H1 (cell line): ENCODE data around the gene TMC3. TPM values are rescaled to one million over a fixed set of nuclear protein-coding genes. Genes with fewer than 3 reads are reported as not detected.

Experiments used
- ATF3 ChIP-seq: IDR thresholded peaks from 2 replicates; pipeline ENCODE4 v1.6.1; 2011; ENCODE audit warnings: low read depth, mild to moderate bottlenecking, low read length; ENCODE audit not compliant: insufficient read depth
- EZH2 ChIP-seq: fragments of 200-600 bp; sonication (generic); IDR thresholded peaks from 2 replicates; pipeline ENCODE4 v1.7.1; 2012; ENCODE audit warnings: low read depth, mild to moderate bottlenecking, moderate library complexity, low read length, inconsistent platforms; ENCODE audit not compliant: severe bottlenecking
- FOSL1 ChIP-seq: IDR thresholded peaks from 2 replicates; pipeline ENCODE4 v1.6.1; 2011; ENCODE audit warnings: mild to moderate bottlenecking, low read depth, low read length, moderate library complexity; ENCODE audit not compliant: insufficient read depth
- KDM1A ChIP-seq: fragments of 200-600, 300-600 bp; sonication (generic); IDR thresholded peaks from 2 replicates; pipeline ENCODE4 v1.7.1; 2016; ENCODE audit warnings: mild to moderate bottlenecking, low read length, borderline replicate concordance
- polyA plus RNA-seq, 7 experiments: library from polyadenylated mRNA; depleted of rRNA in 3 of 7; stranded (reverse) in 5 of 7; unstranded in 2 of 7; fragments of >200 nt in 5 of 7; fragments of 200-250 nt in 2 of 7; gene quantifications; 1 replicate in 5 of 7; 2 replicates in 1 of 7; 4 replicates in 1 of 7; pipeline versions ENCODE4 v1.2.1 to v1.2.3, GENCODE V29; 2011 to 2013; ENCODE audit warnings: missing spikeins in 2 of 7, mixed read lengths in 2 of 7
- total RNA-seq: library from RNA; stranded (reverse); fragmentation: NEBNext Ultra II Directional; extraction: Animal tissue kit (Norgen Biotek cat#: 25700); gene quantifications from 2 replicates; pipeline ENCODE4 v1.2.1, GENCODE V29; 2021
- TF ChIP-seq, protein P1 (sequence below): fragments of 300-600 bp; sonication (generic); IDR thresholded peaks from 2 replicates; pipeline ENCODE4 v1.7.1; 2012; ENCODE audit warnings: low read length, moderate library complexity, mild to moderate bottlenecking, inconsistent platforms; ENCODE audit not compliant: insufficient replicate concordance

TMC3 gene
- total and polyA plus RNA-seq, 2 of the 8 experiments (the other 6 are each of a cell fraction or from before 2014, with no cell fraction given), result not detected

DNA sequence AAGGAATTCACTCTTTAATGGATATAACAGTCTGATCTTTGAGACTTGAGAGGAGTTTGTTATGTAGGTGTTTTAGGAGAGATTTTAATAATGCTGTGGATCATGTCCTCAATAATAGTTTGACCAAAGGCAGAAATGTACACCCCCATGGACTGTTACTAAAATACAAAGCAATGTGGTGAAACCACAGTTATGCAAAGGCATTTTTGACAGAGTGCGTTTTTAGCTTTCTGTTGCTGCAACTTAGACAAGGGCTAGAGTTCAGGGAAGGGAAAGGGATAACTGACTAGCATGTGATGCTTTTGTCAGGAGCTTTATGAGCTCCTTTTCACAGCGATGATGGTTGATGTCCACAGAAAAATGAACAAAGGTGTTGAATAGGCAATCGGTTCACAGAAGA lies 46.5 kb downstream of the TMC3 start (continued):
- TF ChIP-seq, protein P1, sequence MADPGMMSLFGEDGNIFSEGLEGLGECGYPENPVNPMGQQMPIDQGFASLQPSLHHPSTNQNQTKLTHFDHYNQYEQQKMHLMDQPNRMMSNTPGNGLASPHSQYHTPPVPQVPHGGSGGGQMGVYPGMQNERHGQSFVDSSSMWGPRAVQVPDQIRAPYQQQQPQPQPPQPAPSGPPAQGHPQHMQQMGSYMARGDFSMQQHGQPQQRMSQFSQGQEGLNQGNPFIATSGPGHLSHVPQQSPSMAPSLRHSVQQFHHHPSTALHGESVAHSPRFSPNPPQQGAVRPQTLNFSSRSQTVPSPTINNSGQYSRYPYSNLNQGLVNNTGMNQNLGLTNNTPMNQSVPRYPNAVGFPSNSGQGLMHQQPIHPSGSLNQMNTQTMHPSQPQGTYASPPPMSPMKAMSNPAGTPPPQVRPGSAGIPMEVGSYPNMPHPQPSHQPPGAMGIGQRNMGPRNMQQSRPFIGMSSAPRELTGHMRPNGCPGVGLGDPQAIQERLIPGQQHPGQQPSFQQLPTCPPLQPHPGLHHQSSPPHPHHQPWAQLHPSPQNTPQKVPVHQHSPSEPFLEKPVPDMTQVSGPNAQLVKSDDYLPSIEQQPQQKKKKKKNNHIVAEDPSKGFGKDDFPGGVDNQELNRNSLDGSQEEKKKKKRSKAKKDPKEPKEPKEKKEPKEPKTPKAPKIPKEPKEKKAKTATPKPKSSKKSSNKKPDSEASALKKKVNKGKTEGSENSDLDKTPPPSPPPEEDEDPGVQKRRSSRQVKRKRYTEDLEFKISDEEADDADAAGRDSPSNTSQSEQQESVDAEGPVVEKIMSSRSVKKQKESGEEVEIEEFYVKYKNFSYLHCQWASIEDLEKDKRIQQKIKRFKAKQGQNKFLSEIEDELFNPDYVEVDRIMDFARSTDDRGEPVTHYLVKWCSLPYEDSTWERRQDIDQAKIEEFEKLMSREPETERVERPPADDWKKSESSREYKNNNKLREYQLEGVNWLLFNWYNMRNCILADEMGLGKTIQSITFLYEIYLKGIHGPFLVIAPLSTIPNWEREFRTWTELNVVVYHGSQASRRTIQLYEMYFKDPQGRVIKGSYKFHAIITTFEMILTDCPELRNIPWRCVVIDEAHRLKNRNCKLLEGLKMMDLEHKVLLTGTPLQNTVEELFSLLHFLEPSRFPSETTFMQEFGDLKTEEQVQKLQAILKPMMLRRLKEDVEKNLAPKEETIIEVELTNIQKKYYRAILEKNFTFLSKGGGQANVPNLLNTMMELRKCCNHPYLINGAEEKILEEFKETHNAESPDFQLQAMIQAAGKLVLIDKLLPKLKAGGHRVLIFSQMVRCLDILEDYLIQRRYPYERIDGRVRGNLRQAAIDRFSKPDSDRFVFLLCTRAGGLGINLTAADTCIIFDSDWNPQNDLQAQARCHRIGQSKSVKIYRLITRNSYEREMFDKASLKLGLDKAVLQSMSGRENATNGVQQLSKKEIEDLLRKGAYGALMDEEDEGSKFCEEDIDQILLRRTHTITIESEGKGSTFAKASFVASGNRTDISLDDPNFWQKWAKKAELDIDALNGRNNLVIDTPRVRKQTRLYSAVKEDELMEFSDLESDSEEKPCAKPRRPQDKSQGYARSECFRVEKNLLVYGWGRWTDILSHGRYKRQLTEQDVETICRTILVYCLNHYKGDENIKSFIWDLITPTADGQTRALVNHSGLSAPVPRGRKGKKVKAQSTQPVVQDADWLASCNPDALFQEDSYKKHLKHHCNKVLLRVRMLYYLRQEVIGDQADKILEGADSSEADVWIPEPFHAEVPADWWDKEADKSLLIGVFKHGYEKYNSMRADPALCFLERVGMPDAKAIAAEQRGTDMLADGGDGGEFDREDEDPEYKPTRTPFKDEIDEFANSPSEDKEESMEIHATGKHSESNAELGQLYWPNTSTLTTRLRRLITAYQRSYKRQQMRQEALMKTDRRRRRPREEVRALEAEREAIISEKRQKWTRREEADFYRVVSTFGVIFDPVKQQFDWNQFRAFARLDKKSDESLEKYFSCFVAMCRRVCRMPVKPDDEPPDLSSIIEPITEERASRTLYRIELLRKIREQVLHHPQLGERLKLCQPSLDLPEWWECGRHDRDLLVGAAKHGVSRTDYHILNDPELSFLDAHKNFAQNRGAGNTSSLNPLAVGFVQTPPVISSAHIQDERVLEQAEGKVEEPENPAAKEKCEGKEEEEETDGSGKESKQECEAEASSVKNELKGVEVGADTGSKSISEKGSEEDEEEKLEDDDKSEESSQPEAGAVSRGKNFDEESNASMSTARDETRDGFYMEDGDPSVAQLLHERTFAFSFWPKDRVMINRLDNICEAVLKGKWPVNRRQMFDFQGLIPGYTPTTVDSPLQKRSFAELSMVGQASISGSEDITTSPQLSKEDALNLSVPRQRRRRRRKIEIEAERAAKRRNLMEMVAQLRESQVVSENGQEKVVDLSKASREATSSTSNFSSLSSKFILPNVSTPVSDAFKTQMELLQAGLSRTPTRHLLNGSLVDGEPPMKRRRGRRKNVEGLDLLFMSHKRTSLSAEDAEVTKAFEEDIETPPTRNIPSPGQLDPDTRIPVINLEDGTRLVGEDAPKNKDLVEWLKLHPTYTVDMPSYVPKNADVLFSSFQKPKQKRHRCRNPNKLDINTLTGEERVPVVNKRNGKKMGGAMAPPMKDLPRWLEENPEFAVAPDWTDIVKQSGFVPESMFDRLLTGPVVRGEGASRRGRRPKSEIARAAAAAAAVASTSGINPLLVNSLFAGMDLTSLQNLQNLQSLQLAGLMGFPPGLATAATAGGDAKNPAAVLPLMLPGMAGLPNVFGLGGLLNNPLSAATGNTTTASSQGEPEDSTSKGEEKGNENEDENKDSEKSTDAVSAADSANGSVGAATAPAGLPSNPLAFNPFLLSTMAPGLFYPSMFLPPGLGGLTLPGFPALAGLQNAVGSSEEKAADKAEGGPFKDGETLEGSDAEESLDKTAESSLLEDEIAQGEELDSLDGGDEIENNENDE, result no peak
- no peak for TF ChIP-seq EZH2
- TF ChIP-seq ATF3, result no peak
- TF ChIP-seq FOSL1, result no peak
- no peak for TF ChIP-seq KDM1A
- TF ChIP-seq, all 59 proteins: peak for 0
